KG1 (cell line): ENCODE measurements around the gene RAMAC.
A peak's percentile ranks its signal among the peaks of the same experiment; 100 is the strongest.
"Not testable (repeated sequence)": the region's sequence is repeated elsewhere in the genome, so short reads cannot be mapped to it uniquely, and the experiment has no call there.

Experiments
- DNase-seq: peaks from one replicate; lab custom pipeline; 2025; lab: John Stamatoyannopoulos, UW

The RAMAC gene

GRCh38 chr15:82968066-82968465 is 17.9 kb upstream of the RAMAC start:
- no peak for DNase-seq

- DNase-seq, result no peak
Measured at GRCh38 chr15:82969353-82969752, 16.7 kb upstream of the RAMAC start.

- DNase-seq, result no peak
Measured at GRCh38 chr15:82970078-82970686, 15.8 kb upstream of the RAMAC start.

GRCh38 chr15:82970696-82971095 is 15.3 kb upstream of the RAMAC start:
- DNase-seq, result no peak

- DNase-seq, result no peak
Measured at GRCh38 chr15:82971218-82971984, 14.6 kb upstream of the RAMAC start.

GRCh38 chr15:82972990-82973389 is 13.0 kb upstream of the RAMAC start:
- no peak for DNase-seq

GRCh38 chr15:82977076-82977475 is 8.9 kb upstream of the RAMAC start:
- no peak for DNase-seq

GRCh38 chr15:82978438-82978837 is 7.6 kb upstream of the RAMAC start:
- no peak for DNase-seq

GRCh38 chr15:82979726-82980125 is 6.3 kb upstream of the RAMAC start:
- DNase-seq, result no peak

GRCh38 chr15:82980981-82981380 is 5.0 kb upstream of the RAMAC start:
- DNase-seq, result no peak

- DNase-seq, result no peak
Measured at GRCh38 chr15:82986442-82986780, 401 bp downstream of the RAMAC start.

GRCh38 chr15:82992436-82992998 is 6.5 kb downstream of the RAMAC start:
- no peak for DNase-seq

- DNase-seq, result no peak
Measured at GRCh38 chr15:82993144-82993543, 7.1 kb downstream of the RAMAC start.

GRCh38 chr15:82995076-82995475 is 9.1 kb downstream of the RAMAC start:
- no peak for DNase-seq

GRCh38 chr15:82995938-82996337 is 9.9 kb downstream of the RAMAC start:
- no peak for DNase-seq

- no peak for DNase-seq
Measured at GRCh38 chr15:82999426-82999825, 13.4 kb downstream of the RAMAC start.

GRCh38 chr15:82999905-83000671 is 14.1 kb downstream of the RAMAC start:
- peak; percentile 37 for DNase-seq

- DNase-seq, result not testable (repeated sequence)
Measured at GRCh38 chr15:83000672-83001031, 14.6 kb downstream of the RAMAC start.

- peak; percentile 29 for DNase-seq
Measured at GRCh38 chr15:83010709-83011270, 24.8 kb downstream of the RAMAC start.

- DNase-seq, result peak; percentile 76
Measured at GRCh38 chr15:83011271-83012075, 25.5 kb downstream of the RAMAC start, which contains the start of gene C15orf40. C15orf40 (minus strand) TSS chr15:83011639; CDS start chr15:83011607, 32 bp downstream.

GRCh38 chr15:83012076-83012426 is 26.0 kb downstream of the RAMAC start:
- DNase-seq, result no peak

GRCh38 chr15:83012636-83013035 is 26.6 kb downstream of the RAMAC start:
- DNase-seq, result no peak
